AG04450 (cell line): ENCODE data around the gene NXPH1. TPM values are rescaled to one million over a fixed set of nuclear protein-coding genes. Genes with fewer than 3 reads are reported as not detected.

Experiments used
- CTCF ChIA-PET: fragments of 300-600, 350-600 bp; formaldehyde crosslinking; extraction: SDS; loops from one replicate; lab custom pipeline; 2022; ENCODE audit warnings: antibody characterized with exemption, inconsistent platforms; lab: Charles Lee
- POLR2A ChIA-PET: fragments of 350-600 bp; formaldehyde crosslinking; extraction: SDS; loops from one replicate; lab custom pipeline; 2021; ENCODE audit warnings: antibody characterized with exemption, inconsistent platforms; lab: Yijun Ruan, JAX
- DNase-seq: peaks from one replicate; pipeline ENCODE4 v3.0.0-alpha.2; 2011; ENCODE audit warnings: low read depth, low spot score
- H3K27ac ChIP-seq: one replicate; pipeline ENCODE4 v1.5.1; 2012; ENCODE audit warnings: low read depth, low read length, control low read depth
- H3K27me3 ChIP-seq: one replicate; pipeline ENCODE4 v1.6.0; 2012; ENCODE audit warnings: low read length; ENCODE audit not compliant: control insufficient read depth, insufficient read depth
- H3K4me3 ChIP-seq: 2 replicates; pipeline ENCODE4 v1.5.1; 2011; ENCODE audit warnings: mild to moderate bottlenecking, low read depth, low read length, control low read depth
- H3K9me3 ChIP-seq: 2 replicates; pipeline ENCODE4 v1.5.1; 2012; ENCODE audit warnings: low read length; ENCODE audit not compliant: control insufficient read depth, insufficient read depth
- CTCF ChIP-seq: IDR thresholded peaks from 2 replicates; pipeline ENCODE4 v1.5.1; 2011; ENCODE audit warnings: low read depth, low read length, control low read depth, inconsistent platforms
- polyA plus RNA-seq: library from polyadenylated mRNA; depleted of rRNA; stranded (reverse); fragments of >200 nt; gene quantifications from 2 replicates; pipeline ENCODE4 v1.2.3, GENCODE V29; 2011; rRNA removed

NXPH1 gene
- polyA plus RNA-seq, 1 experiment = not detected

- CTCF ChIA-PET = no interaction called here
- H3K9me3 ChIP-seq = no peaks in the 10 kb centered on the region; the same call in 1 of the 2 replicates
- no peaks in the 10 kb centered on the region for H3K27me3 ChIP-seq
- H3K4me3 ChIP-seq = no peak overlapping the region
- TF ChIP-seq CTCF = no peak
- POLR2A ChIA-PET = no interaction called here
- H3K27ac ChIP-seq = no peak overlapping the region
- DNase-seq = no peak
Measured at GRCh38 chr7:8785081-8785480, 351.7 kb downstream of the NXPH1 start.

- Histone ChIP-seq H3K27ac (no peak overlapping the region), H3K4me3 (no peak overlapping the region), H3K9me3 (no peaks in the 10 kb centered on the region), H3K27me3 (no peaks in the 10 kb centered on the region)
- CTCF ChIA-PET = no interaction called here
- DNase-seq = no peak
- POLR2A ChIA-PET = no interaction called here
- TF ChIP-seq CTCF = no peak
Measured at GRCh38 chr7:8800986-8801385, 367.6 kb downstream of the NXPH1 start.

Other genes with a start within 250 kb of the NXPH1 start
- gene ICA1, start 171.4 kb upstream of the NXPH1 start, polyA plus RNA-seq = not detected in 2 replicates